HG03521 (cell line): Measurements from ENCODE around the gene DEUP1.

Experiments
- ATAC-seq: cut with Tn5 transposase; IDR thresholded peaks from one replicate; pipeline ENCODE4 v1.9.1; 2021; ENCODE audit warnings: mild to moderate bottlenecking, moderate library complexity; ENCODE audit not compliant: unreplicated experiment

DEUP1 gene

DNA sequence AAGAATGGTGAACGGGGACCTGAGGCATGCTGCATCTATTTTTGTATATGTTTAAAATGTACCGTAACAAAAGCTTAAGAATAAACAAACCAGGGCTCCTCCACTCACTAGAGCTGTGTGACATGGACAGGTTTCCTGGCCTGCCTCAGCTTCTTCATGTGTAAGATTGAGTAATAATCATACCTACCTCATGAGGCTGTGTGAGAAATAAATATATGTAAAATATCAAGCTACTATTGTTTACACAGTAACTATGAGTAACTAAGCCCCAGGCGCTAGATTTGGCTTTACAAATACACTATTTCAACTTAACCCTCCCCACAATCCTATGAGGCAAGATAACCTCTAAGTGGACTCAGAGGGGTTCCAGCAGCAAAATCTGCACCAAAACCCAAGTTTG is 146.3 kb downstream of the DEUP1 start:
- ATAC-seq, result no peak

DNA sequence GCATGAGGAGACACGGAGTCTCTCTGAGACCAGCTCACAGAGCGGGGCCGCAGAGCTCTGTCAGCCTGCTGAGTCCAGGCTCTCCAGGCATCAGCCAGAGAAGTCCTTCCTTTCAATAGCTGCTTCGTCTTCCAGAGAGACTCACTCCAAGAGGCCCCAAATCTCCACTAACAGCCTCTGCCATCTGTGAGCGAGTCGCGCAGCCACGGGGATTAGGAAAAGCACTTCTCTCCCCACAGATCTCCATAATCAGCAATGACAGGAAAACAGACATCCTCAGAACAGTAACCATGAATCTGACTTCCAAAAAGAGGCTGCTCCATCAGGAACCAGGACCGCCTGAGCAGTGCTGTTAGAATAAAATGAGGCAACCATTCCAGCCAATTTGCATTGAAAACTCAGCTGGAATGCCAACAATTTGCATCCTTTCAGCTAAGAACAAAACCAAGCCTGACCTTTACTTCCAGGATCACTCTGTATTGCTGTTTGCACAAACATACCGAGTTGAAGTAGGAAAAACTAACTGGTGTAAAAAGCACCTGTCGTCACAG is 147.2 kb downstream of the DEUP1 start:
- no peak for ATAC-seq

- no peak for ATAC-seq
Observed at GRCh38 chr11:93478841-93479240, 148.3 kb downstream of the DEUP1 start.

DNA sequence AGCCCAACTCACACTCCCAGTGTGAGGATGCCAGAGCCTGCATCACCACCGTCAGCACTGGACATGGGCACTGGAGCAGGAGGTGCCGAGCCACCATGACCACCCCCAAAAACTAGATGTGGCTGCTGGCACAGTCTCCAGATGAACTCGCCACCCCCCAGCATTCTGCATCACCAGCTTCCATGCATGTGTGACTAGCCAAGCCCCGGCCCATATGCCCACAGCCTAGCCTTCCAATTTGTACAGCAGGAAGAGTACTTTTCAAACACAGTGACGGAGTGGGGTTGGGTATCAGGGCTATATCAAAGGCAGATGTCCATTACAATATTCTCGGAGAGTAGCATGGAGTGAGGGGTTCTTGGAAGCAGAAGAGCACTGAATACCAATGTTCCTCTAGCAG is 149.7 kb downstream of the DEUP1 start:
- no peak for ATAC-seq

DNA sequence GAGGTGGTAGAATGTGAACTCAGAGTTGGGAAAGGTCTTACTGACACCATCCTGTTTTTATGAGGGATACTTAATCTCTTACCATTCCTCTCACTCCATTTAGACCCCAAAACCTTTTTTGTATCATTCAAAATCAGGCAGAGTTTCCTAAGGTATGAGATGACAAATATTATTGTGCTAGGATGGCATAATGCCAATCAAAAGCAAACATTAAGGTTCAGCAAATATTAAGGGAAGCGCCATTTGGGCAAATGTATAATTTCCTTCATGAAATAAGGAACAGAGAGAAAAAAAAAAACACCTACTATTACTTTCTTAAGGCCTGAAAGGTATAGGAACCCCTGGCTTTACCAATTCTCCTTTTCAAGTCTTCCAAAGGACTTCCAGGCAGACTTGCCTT is 150.2 kb downstream of the DEUP1 start:
- no peak for ATAC-seq

GRCh38 chr11:93481279-93481678 is 150.7 kb downstream of the DEUP1 start:
- ATAC-seq, result no peak

GRCh38 chr11:93481696-93482095 is 151.2 kb downstream of the DEUP1 start:
- no peak for ATAC-seq

DNA sequence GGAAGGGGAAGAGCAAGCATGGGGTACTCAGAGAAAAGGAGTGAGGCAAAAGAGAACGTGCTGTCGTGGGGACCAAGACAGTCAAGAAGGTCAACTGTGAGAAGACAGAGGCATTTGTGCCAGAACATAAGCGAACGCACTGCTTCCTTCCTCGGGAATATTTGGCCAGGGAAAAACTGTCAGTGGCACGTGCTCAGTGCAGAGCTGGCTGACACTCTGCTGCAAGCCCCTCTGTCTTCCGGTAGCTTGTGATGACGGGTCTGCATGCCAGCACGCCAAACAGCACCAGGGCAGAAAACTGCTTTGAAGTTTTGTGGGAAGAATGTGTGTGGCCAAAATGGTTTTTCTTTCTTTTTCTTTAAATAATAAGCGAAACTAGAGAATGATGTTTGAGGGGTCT is 152.0 kb downstream of the DEUP1 start:
- ATAC-seq, result no peak

GRCh38 chr11:93484716-93485115 is 154.2 kb downstream of the DEUP1 start:
- ATAC-seq, result no peak

GRCh38 chr11:93485983-93486382 is 155.4 kb downstream of the DEUP1 start:
- no peak for ATAC-seq

DNA sequence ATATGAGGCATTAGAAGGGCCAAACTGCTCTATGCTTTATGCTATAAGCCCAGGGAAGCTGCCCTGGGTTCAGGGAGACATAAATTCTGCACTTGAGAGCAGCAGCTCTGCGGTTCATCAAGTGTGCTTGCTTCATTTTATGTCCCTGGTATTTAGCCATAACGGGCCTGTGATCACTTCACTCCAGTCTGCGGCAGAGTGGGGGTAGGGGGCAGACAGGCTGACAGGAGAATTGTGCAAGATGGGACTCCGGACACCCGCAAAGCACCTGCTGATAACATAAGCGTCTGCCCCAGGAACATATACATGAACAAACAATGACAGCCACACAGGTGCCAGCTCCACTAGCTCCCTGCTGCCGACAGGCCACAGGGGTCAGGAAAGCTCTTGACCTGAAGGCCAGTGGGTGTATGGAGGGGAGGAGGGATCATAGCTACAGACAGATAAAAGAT is 156.5 kb downstream of the DEUP1 start:
- ATAC-seq, result no peak
